Astrocyte of the hippocampus (primary cell): ENCODE data around the gene CCDC30.
"Not testable (repeated sequence)": the region's sequence is repeated elsewhere in the genome, so short reads cannot be mapped to it uniquely, and the experiment has no call there.

ENCODE experiments used
- DNase-seq: peaks from one replicate; pipeline ENCODE4 v3.0.0; 2011; ENCODE audit warnings: low read depth, low spot score

CCDC30 gene

DNA sequence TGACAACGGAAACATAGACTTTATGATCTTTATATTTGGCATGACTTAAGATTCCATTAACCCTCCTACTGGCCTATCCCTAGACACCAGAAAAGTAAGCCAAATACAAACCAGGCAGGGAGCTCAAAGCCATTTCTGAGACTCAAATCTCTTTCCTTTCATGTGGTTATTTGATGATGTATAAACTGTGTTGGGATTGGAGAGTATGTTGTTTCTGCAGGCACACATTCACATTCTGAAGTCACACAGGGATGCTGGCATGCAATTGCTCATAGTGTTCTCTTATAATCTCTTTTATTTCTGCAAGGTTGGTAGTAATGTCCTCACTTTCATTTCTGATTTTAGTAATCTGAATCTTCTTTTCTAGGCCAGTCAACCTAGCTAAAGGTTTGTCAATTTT, 13.0 kb upstream of the CCDC30 start:
- peak; percentile 71 for DNase-seq

DNA sequence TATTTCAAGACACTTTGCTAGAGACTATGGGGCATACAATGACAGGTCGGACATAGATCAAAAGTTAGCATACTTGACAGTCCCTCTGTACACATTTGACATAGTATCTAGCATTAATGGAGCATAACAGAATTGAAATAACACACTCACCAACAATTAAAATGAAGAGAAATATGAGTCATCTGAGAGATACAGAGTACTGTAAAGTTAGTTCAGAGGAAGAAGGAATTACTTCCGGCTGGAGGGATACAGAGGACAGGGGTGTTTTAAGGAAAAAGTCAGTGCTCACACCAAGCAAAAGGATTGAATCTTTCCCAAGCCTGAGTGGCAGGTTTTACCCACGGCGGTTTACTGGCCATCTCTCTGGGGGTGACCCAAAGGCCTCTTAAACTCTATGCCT, 9.7 kb upstream of the CCDC30 start:
- peak; percentile 25 for DNase-seq

DNA sequence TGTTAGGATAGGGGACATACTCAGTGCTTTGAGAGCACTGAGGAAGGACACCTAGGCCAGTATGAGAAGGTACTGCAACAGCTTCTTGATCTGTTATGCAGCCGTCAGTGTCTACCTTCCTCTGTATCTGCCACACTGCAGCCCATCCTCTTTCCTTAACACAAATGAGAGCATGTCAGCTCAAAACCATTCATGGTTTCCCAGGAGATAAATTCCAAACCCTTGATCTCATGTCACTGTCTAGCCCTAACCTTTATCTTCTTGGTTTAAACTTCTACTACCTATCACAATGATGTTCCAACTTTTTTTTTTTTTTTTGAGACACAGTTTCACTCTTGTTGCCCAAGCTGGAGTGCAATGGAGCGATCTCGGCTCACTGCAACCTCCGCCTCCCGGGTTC, 8.7 kb upstream of the CCDC30 start:
- DNase-seq = no peak

DNA sequence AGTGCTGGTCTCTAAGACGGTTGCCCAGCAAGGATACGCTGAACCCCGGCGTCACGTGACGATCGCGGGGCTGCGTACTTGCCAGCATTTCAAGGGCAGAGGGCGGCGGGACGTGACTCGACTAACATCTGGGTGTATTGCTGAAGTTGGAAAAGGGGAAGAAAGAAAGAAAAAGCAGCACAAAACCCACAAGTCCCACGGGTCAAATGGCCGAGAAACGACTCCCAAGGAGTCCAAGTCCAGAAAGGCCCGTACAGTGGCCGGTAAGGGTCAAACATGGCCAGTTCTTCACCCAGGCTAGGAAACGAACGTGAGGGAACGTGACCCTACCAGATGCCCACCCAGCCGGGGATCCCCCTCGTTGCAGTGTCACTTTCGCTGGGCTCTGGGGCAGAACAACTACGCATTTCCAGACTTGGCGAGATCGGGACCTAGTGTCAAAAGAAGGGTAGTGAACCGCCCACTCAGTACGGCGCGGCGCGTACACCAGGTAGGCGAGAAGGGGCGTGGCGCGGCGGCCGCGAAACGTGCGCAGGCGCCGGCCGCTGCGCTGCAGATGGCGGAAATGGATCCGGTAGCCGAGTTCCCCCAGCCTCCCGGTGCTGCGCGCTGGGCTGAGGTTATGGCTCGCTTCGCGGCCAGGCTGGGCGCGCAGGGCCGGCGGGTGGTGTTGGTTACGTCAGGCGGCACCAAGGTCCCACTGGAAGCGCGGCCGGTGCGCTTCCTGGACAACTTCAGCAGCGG, 6.9 kb upstream of the CCDC30 start, which contains the start of the genes PPCS and ZMYND12:
Gene PPCS (plus strand): TSS at position 534 of the 744 bp plus-strand sequence. CDS start 23 bp downstream, at position 557.
Gene ZMYND12 (minus strand): TSS at position 13 of the 744 bp plus-strand sequence. CDS start 25 bp downstream, outside the sequence.
- peak; percentile 90 for DNase-seq

DNA sequence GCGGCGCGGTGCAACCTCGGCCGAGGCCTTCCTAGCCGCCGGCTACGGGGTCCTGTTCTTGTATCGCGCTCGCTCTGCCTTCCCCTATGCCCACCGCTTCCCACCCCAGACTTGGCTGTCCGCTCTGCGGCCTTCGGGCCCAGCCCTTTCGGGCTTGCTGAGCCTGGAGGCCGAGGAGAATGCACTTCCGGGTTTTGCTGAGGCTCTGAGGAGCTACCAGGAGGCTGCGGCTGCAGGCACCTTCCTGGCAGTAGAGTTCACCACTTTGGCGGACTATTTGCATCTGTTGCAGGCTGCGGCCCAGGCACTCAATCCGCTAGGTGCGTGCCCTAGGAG, 6.4 kb upstream of the CCDC30 start:
- no peak for DNase-seq

DNA sequence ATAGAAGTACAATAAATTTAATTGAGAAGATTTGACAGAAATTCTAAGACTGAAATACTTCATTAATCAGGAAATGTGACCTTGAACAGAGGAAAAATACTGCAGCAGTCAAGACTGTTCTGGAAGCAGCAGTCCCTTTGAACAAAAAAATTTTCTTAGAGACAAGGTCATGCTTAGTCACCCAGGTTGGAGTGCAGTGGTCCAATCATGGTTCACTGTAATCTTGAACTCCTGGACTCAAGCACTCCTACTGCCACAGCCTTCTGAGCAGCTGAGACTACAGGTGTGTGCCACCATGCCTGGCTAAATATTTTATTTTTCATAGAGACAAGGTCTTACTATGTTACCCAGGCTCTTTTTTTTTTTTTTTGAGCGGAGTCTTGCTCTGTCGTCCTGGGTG, 1.9 kb upstream of the CCDC30 start:
- DNase-seq = no peak

DNA sequence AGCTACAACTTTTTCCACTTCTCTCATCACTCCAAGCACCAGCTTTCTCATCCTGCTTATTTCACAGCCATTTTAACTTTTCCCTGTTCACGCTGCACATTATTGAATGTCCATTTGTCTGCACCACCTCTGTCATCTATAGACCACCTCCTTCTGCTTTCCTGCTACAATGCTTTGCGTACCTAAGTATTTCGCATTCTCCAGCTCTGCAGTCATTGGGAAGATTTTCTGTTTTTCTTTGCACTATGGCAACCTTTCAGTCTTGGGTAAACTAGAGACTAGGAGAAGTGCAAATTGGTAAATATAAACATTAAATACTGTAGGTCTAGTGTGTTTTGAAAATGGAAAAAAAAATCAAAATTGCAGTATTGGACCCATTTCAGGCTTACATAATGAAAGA, 835 bp downstream of the CCDC30 start:
- peak; percentile 11 for DNase-seq

DNA sequence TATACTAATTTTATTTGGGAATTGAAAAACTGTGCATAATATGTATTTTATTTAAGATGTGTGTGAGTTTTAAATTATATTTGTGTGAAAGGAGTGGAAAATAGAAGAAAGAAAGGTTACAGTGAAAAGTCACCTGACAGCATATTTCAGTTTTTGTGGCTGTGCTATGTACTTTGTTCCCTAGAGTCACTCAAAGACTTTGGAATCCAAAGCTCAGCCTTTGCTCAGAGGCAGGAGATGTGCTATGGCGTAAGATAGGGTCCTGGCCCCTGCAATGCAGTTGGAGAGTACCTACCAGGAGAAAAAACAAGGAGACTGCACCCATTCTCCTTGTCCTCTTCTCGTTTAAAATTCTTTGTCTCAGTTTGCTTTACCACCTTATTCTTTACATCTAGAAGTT, 2.9 kb downstream of the CCDC30 start:
- DNase-seq = no peak

DNA sequence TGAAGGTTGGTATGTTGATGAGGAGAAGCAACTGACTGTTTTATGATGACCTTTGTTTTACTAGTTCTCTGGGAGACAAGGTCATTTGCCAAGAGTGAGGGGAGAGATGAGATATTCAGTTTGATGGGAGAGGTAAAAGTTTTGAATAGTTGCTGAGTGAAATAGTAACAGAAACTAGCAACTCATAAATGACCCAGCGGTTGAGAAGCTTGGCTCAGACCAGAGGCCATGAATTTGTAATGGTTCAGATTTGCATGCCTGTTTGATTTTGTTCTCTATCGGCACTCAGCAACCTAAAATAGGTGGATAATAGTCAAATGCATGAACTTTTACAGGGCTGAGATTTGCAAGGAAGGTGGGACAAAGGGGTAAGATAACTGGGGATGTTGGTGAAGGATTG, 6.6 kb downstream of the CCDC30 start:
- DNase-seq = no peak

DNA sequence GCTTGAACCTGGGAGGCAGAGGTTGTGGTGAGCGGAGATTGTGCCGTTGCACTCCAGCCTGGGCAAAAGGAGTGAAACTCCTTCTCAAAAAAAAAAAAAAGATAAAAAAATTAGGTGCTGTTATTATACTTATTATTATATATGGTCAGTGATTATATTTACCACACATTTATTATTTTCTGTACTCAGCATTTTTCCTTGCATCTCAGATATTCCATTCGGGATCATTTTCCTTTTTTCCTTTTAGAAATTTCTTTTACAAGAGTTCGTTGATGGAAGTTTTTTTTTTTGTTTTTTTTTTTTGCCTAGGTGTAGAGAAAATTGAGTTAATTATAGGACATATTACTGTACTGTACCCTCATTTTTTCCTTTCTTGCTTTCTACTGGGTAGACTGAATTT, 13.5 kb downstream of the CCDC30 start:
- DNase-seq = no peak

DNA sequence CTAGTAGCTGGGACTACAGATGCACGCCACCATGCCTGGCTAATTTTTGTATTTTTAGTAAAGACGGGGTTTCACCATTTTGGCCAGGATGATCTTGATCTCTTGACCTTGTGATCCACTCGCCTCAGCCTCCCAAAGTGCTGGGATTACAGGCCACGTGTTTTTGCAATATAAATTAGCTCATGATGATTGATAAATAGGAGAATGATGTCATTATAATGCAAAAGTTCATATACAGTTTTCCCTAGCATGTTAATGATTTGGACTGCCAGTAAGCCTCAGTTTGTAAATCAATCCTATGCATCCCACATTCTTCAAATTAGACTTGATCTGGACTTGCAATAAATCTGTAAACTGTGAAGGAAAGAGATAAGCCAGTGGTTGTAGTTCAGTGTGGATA, 14.3 kb downstream of the CCDC30 start:
- DNase-seq = not testable (repeated sequence)

DNA sequence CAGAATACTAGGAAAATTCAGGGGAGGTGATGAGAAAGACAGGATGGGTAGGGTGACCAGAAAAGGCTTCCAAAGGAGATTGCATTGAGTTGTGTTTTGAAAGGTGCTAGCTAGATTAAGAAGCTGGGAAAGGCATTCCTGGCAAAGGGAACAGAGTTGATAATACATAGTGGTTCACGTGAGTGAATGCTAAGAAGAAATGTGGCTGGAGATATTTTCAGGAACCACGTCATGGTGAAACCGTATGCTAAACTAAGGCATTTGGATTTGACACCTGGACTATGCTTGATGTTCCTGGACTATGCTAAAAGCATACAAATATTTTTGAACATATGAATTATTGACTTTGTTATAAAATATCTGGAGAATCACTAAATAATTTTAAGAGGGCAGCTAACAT, 14.7 kb downstream of the CCDC30 start:
- DNase-seq = no peak

DNA sequence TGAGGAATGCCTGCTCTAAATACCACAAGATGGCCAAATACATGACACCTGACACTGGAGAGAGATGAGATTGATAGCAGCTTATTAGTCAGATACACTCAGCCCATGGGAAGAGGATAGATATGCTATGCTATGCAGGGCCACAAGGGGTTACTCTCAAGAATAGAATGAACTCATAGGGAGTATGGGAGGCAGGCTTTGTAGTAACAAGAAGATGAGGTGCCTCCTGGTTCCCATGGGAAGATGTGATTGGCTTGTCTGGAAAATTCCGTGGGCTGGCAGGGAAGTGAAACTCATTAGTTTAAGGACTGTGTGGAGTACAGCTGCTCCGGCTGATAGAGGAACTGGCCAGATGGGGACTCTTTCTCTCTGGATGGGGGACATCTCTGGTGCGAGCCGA, 16.5 kb downstream of the CCDC30 start:
- no peak for DNase-seq

DNA sequence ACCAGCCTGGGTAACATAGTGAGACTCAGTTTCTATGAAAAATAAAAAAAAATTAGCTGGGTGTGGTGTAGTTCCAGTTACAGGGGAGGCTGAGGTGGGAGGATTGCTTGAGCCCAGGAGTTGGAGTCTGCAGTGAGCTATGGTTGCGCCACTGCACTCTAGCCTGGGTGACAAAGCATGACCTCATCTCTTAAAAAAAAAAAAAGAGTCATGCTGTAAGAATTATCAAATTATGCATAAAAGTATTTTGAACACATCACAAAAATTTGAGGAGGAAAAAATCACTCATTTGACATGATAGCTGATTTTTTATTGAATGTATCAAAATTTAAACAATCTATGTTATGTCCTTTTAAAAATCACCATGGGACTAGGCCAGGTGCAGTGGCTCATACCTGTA, 17.8 kb downstream of the CCDC30 start:
- no peak for DNase-seq

DNA sequence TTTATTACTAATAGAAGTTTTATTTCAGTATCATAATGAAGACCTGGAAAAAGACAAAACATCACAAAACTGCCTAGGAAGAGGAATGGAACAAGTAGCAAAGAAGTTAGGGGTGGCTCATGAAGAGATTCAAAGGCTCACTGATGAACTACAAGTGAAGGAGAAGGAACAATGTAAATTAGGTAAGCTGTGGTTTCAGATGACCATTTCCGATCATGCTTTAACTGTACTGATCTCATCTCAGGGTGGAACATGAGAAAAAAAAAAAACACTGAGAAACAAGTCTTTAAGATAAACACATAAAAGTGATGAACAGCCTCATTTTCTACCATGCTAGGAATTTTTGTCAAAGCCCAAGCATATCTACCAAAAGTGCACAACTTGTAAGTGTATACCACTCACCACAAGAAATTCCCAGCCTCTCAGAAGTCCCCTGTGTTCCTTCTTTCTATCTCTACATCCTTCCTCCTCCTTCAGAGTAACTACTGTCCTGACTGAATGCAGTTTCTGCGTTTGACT, 19.6 kb downstream of the CCDC30 start:
- DNase-seq = no peak

DNA sequence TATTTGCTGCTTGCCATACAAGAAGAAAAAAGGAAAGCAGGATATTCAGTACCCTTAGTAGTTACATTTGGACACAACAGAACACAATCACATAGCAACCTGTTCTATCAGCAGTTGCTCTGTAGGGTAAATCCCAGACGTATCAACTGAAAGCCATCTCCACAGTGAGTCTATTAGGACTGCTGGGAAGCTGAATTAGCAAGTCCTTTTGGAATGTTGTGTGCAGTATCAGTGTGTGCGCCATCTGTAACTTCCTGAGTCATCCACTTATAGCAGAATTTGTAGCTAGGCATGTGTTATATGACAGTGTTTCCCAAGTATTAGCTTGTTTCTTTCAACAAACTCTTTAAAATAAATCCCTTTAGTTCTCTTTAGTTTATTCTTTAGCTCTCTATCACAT, 21.3 kb downstream of the CCDC30 start:
- peak; percentile 60 for DNase-seq

DNA sequence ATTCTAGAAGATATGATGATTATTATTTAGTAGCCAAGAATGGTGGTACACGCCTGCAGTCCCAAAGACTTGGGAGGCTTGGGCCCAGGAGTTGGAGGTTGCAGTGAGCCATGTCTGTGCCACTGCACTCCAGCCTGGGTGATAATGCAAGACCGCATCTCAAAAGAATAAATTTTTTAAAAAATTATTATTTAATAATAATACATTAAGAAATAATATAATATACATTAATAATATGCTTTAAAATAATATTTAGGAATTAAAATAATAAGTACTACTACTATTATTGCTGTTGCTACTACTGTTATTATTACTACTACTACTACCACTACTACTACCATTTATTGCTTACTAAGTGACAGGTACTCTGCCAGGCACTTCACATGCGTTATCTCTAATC, 27.2 kb downstream of the CCDC30 start:
- no peak for DNase-seq

DNA sequence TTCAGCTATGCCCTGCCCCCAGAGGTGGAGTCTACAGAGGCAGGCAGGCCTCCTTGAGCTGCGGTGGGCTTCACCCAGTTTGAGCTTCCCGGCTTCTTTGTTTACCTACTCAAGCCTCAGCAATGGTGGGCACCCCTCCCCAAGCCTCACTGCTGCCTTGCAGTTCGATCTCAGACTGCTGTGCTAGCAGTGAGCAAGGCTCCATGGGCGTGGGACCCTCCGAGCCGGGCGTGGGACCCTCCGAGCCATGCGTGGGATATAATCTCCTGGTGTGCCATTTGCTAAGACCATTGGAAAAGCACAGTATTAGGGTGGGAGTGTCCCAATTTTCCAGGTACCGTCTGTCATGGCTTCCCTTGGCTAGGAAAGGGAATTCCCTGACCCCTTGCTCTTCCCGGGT, 38.9 kb downstream of the CCDC30 start:
- DNase-seq = not testable (repeated sequence)

DNA sequence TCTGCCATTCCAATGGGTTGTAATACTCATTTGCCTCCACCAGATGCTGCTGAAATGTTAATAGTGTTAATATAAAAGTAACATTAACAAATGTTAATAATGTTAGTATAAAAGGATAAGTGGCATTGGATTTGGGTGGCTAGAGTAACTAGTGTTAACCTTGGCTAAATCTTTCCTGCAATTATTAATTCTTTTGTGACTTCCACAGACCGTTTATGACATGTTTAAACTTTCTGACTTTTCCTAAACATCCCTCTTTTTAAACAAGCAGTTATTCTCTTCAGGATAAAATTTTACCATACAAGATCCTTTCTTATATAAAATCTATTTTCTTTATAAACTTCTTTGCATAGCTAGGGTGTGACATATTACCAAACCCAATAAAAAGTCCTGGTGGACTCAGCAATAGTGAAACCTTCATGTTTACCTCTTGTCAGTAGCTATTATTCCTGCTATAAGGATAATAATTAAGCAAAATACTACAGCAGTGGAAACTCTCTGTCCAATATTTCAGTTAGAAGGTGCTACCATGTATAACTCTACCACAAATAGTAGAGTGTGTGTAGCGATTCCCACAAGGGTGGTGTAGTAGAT, 41.5 kb downstream of the CCDC30 start:
- DNase-seq = no peak

DNA sequence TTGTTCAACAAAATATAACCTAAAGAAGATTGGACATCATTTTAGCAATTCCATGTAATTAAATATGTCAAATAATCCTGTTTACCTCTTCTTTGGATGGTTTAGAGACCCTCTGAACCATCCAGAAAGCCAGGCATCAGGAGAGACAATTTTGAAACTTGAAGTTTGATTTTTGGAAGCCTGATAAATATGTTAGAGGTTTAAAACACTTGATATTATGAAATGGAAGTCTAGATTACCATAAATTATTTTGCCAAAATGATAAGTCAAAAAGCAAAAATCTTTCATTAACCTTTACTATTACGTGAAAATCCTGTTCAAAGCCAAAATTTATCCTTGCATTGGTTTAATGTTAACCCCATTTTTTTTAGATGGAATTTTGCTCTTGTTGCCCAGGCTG, 43.5 kb downstream of the CCDC30 start:
- no peak for DNase-seq

DNA sequence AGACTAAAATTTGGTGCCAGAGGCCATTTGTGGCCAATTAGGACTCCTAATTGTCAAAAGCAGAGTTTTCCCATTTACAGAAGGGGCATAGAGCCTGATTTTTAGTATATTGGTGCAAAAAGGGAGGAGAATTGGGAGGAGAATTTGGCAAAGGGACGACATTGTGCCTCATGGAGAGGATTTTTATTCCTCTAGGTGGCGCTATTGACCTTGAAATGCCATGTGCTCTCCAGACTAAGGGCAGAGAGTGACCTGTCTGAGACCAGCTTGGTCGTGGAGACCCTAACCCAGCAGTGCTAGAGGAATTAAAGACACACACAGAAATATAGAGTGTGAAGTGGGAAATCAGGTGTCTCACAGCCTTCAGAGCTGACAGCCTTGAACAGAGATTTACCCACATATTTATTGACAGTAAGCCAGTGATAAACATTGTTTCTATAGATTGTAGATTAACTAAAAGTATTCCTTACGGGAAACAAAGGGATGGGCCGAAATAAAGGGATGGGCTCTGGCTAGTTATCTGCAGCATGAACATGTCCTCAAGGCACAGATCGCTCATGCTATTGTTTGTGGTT, 48.6 kb downstream of the CCDC30 start:
- not testable (repeated sequence) for DNase-seq

DNA sequence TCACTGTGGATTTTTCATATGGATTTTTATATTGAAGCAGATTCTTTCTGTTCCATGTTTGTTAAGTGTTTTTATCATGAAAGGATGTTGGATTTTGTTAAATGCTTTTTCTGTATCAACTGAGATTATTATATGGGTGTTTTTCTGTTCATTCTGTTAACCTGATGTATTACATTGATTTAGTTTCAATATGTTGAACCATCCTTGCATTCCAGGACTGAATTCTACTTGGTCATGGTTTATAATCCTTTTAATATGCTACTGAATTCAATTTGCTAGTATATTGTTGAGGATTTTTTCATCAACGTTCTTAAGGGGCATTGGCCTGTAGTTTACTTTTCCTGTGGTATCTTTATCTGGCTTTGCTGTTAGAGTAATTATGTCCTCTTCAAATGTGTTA, 55.8 kb downstream of the CCDC30 start:
- no peak for DNase-seq

DNA sequence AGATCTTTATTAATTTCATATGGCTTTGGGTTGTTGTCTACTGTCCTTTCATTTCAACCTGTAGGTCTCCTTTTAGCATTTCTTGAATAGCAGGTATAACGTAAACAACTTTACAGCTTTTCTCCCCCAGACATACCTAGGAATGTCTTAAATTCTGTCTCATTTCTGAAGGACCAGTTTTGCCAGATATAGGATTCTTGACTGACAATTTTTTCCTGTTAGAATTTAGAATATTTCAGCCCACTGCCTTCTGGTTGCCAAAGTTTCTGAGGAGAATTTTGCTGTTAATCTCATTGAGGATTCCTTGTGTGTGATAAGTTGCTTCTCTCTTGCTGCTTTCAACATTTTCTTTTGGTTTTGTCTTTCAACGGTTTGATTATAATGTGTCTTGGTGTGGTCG, 60.1 kb downstream of the CCDC30 start:
- no peak for DNase-seq
